ENCODE measurements around the gene MYH3. TPM values are rescaled to one million over a fixed set of nuclear protein-coding genes. Genes with fewer than 3 reads are reported as not detected.

Gene MYH3
- total and polyA plus RNA-seq, 7 donors: 1.9 to 261 (median 5.8) TPM

DNA sequence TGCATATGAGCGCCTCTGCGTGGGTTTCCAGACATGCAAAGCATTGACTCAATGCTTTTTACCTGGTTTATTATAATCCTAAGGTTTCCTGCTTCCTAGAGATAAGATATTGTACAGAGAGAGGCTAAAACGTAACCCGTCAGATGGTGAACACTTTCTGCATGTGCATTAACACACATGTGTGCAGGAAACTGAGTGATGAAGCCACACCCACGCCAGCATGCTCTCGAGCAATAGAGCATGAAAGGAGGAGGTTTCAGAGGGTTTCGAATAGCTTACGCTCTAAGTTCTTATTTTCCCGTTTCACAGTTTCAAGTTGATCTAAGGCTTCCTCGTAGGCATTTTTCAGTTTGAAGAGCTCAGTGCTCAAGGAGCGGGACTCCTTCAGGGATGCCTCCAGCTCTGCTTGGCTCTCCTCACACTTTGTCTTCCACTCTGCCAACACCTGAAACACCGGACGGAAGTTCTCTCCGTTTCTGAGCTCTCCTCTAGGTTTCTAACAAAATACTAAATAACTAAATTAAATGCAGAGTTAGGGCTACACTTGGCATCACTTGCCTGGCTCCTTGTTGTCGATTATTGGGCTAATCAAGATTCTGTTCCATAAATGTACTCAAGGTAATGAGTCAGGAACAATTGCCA lies 23.2 kb downstream of the MYH3 start:
- intact Hi-C loops (cut with DNase I): no loop called here
- H3K27me3 ChIP-seq (ENCODE audit: insufficient read depth in 3 of 3, low read length in 2 of 3): no peaks in the 10 kb centered on the region
- no peak for TF ChIP-seq CTCF (IDR thresholded peaks at IDR 0.05)
- WGBS, 3 donors: 87 to 90% (median 88%) methylated on average over 15 of the region's 15 CpGs
- H3K4me3 ChIP-seq: no peak overlapping the region
- H3K36me3 ChIP-seq (ENCODE audit: insufficient read depth in 1 of 2, low read depth in 1 of 2): peaks cover 2 to 89% of the 10 kb centered on the region in 2 donors
- ATAC-seq (no peak), DNase-seq (no peak)
- no peaks in the 10 kb centered on the region for H3K9me3 ChIP-seq
- H3K4me1 ChIP-seq: no peaks in the 10 kb centered on the region
- H3K27ac ChIP-seq: no peak overlapping the region

GRCh38 chr17:10631701-10632100 lies 25.4 kb downstream of the MYH3 start:
- ATAC-seq: no peak
- H3K27ac ChIP-seq: no peak overlapping the region
- no peaks in the 10 kb centered on the region for H3K4me1 ChIP-seq
- H3K27me3 ChIP-seq (ENCODE audit: insufficient read depth in 3 of 3, low read length in 2 of 3): no peaks in the 10 kb centered on the region
- intact Hi-C loops (cut with DNase I): no loop called here
- WGBS, 3 donors: 82 to 89% (median 88%) methylated on average over 15 of the region's 15 CpGs
- H3K36me3 ChIP-seq (ENCODE audit: insufficient read depth in 1 of 2, low read depth in 1 of 2): peaks cover 2 to 73% of the 10 kb centered on the region in 2 donors
- H3K4me3 ChIP-seq: no peak overlapping the region
- DNase-seq: no peak
- no peaks in the 10 kb centered on the region for H3K9me3 ChIP-seq
- TF ChIP-seq CTCF (IDR thresholded peaks at IDR 0.05): no peak

DNA sequence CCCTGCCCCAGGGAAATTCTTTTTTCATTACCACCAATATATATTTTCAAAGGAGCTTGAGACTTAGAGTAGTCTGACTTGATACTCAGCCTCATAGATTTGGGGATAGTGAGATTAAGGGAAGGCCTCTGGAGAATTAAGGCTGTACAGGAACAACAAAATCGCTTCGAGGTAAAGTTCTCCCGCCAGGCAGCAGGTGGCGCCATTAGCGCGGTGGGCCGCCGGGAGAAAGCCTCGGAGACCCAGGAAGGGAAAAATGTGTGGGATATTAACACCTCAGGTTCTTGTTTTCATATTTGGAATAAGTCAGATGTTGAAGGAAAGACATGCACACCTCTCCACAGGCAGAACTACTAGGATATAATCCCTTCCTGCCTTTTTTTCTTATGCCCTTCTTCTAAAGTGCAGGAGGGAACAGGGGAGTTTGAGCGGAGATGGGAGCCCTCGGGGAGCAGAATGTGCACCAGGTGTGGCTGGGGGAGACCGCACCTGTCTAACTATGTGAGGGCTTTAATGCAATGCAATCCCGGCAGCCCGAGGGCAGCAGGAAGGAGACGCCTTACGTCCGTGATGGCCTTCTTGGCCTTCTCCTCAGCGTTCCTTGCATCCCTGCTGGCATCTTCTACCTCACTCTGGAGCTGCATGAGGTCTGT lies 25.9 kb downstream of the MYH3 start:
- H3K4me3 ChIP-seq: no peak overlapping the region
- H3K4me1 ChIP-seq: no peaks in the 10 kb centered on the region
- TF ChIP-seq CTCF (IDR thresholded peaks at IDR 0.05): peak; percentile 69
- ATAC-seq (peak in 3 of 4 donors; percentile 27 to 69 (median 48)), DNase-seq (no peak)
- H3K27ac ChIP-seq: no peak overlapping the region
- intact Hi-C loops (cut with DNase I): no loop called here
- WGBS, 3 donors: 46 to 52% (median 47%) methylated on average over 18 of the region's 18 CpGs
- H3K27me3 ChIP-seq (ENCODE audit: insufficient read depth in 3 of 3, low read length in 2 of 3): no peaks in the 10 kb centered on the region
- peaks cover 2 to 68% of the 10 kb centered on the region in 2 donors for H3K36me3 ChIP-seq (ENCODE audit: insufficient read depth in 1 of 2, low read depth in 1 of 2)
- no peaks in the 10 kb centered on the region for H3K9me3 ChIP-seq

DNA sequence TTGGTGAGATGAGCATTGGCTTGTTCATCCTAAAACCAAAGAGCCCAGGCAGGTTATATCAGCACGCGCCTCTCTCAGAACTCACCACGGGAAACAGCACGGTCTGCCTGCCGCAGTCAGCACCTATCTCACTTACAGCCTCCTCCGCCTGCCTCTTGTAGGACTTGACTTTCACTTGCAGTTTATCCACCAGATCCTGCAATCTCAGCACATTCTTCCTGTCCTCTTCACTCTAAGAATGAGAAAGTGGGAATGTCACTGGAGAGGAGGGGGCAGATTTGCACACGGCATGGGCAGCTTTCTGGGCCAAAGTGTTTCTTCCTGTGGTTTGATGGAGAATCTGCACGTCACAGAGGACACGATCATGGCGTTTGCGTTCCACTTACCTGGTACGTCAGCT lies 27.4 kb downstream of the MYH3 start:
- TF ChIP-seq CTCF (IDR thresholded peaks at IDR 0.05): no peak
- intact Hi-C loops (cut with DNase I): no loop called here
- WGBS, 3 donors: 92 to 95% (median 94%) methylated on average over 12 of the region's 12 CpGs

More for the DNA sequence above, 27.4 kb downstream of the MYH3 start:
- Histone ChIP-seq H3K9me3 (no peaks in the 10 kb centered on the region), H3K27me3 (ENCODE audit: insufficient read depth in 3 of 3, low read length in 2 of 3) (no peaks in the 10 kb centered on the region), H3K36me3 (ENCODE audit: insufficient read depth in 1 of 2, low read depth in 1 of 2) (peaks cover 0 to 55% of the 10 kb centered on the region in 2 donors), H3K27ac (no peak overlapping the region), H3K4me3 (no peak overlapping the region), H3K4me1 (peaks cover 7% of the 10 kb centered on the region)
- DNase-seq (no peak), ATAC-seq (no peak)
